Suppressor macrophage treated with lipopolysaccharide for 1 hour (primary cell): ENCODE data around the gene GLRX.

Source experiments
- DNase-seq, 3 donors: peaks; one replicate each; pipeline ENCODE4 v3.0.0-alpha.2; 2020 to 2022

Gene GLRX, protein sequence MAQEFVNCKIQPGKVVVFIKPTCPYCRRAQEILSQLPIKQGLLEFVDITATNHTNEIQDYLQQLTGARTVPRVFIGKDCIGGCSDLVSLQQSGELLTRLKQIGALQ

DNA sequence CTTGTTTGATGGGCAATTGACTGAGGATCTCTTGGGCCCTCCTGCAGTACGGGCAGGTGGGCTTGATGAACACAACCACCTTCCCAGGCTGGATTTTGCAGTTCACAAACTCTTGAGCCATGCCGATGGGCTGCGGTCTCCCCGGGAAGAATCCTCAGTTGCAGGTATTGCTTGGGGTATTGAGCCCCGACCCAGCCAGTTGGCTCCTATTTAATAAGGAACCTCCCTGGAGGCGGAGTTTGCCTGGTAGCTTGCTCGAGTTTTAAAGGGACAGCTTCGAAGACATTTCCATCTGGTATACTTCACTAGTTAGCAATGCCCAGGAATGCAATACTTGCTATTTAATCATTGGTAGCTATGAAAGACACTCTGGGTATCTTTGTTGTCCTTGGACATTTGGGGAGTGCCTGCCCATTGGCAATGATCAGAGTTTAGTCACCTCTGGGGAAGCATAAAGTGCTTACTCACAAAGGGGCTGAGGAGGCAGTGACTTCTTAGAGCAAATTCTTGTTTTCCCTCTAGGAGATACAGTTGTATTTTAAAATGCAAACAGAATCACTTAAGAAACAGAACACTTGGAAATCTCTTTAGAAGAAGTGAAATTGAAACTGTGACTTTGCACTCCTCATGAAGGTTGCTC, at the start of gene GLRX:
Gene GLRX, minus strand, starts transcription at position 185 of the 640 bp plus-strand sequence. Its CDS starts 64 bp downstream, at position 121.
- peak; percentile 79 to 93 (median 80) for DNase-seq

GRCh38 chr5:95871146-95871806, 48.8 kb upstream of the GLRX start:
- DNase-seq = peak in 2 of 3 donors; percentile 62 to 74

DNA sequence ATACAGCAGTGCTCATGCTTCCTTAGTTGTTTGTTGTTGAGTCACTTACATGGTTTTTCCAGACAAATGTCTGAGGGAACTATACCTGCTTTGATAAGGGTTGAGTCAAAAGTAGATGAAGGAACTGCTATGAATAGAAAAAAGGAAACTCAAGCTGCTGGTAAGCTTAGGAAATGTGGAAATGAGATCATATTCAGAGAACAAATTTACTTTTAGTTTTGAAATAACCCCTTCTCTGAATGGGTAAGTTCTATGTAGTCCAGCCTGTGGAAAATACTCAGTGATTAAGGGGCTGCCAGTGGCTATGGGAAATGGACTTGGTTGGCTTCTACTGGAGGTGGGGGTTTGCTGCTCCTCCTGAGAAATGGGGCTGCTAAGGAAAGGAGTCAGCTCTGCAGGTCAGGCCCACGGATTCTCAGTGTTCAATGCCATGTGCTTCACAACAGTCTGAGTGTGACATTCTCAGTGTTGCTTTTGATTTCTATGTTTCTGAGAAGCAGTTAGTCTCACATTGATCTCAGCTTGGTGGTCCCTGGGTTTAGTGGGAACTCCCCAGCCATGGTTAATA, 47.7 kb upstream of the GLRX start:
- peak; percentile 75 to 98 (median 93) for DNase-seq

DNA sequence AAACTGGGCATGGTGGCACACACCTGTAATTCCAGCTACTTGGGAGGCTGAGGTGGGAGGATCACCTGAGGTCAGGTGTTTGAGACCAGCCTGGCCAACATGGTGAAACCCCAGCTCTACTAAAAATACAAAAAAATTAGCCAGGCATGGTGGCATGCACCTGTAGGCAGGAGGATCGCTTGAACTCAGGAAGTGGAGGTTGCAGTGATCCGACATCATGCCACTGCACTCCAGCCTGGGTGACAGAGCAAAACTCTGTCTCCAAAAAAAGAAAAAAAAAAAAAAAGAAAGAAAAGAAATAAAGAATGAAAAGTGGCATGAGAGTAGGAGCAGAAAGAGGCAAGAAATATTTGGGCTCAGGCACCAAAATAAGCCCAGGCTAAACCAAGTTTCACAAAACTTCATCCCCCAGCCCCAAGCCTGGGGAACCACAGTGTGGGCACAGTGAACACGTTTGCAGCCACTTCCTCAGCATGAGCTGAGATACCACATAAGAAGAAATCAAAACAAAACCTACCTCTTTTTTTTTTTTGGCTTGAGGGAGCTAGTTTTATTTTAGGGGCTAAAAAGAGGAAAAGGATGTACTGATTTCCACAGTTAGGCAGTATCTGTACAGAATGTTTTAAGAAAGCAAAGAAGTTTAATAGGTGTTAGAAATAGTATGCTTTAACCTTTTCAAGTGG, 46.8 kb upstream of the GLRX start:
- DNase-seq = peak; percentile 60 to 84 (median 65)

- DNase-seq = no peak
These were observed 45.6 kb upstream of the GLRX start for GRCh38 chr5:95868136-95868535.

DNA sequence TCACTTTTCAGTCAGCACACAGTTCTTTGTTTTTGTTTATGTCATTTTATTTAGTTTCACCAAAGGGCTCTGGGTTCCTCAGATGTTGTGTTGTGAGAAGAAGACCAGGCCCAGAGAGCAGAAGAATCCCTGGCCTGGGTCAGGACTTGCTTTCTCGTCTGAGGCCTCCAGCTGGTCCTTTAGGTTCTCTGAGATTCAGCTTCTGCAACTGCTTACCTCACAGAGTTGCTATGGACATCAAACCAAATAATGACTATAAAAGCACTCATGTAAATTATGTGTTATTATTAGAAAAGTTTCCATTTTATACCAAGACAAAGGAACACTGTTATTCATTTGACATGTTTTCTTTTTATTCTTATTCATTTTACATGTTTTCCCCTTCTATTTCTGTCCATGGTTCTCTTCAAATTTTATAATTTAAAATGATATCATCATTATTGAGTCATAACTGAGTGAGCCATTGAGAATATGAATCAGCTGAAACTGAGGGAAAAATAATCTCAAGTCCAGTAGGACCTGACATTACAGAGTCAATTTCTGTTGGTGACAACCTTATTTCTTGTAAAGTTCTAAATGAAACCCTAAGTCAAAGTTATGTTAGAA, 44.0 kb upstream of the GLRX start:
- DNase-seq = peak; percentile 42 to 92 (median 87)

DNA sequence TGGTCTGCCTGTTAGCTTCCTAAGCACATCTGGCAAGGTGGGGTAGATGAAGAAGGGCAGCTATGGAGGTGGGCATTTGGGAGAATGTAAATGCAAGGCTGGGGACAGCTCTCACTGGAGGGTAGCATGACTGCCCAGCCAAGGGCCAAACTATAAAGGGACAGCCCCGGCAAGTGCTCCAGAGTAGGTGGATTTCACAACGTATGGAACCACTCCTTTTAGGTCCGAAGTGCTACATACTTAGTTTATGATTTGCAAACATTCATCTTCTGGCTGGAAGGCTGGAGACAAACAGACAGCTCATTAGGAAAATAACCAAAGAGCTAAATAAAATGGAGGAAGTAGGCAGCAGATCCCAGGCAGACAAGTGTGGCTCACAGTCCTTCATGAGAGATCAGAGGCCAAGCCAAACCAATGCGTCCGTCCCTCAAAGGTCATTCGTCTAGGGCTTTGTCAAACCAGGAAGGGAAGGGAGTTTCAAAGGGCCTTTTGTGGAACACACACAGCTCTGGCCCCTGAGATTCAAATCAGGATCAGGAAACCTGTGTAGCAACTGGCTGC, 42.5 kb upstream of the GLRX start:
- DNase-seq = peak in 1 of 3 donors; percentile 45

- no peak for DNase-seq
These were observed 41.9 kb upstream of the GLRX start for GRCh38 chr5:95864456-95864855.

DNA sequence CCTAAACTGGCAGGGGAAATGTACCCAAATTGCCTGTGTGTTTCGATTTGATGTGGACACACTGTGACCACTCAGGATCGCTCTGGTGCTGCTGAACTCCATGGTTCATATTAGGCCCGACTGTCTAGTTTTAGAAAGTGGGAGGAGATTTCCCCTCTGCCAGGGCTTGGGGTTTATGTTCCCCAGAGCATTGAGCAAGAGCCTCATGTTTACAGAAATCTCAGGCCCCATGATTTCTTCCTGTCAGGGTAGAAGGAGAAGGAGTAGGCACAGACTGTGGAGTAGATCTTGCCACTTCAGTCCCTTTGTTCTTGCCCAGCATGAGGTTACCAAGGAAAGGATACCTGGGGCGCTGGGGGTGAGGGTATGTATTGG, 40.8 kb upstream of the GLRX start:
- DNase-seq = peak; percentile 77 to 93 (median 82)

GRCh38 chr5:95862671-95863382, 40.3 kb upstream of the GLRX start:
- peak; percentile 63 to 80 (median 65) for DNase-seq

DNA sequence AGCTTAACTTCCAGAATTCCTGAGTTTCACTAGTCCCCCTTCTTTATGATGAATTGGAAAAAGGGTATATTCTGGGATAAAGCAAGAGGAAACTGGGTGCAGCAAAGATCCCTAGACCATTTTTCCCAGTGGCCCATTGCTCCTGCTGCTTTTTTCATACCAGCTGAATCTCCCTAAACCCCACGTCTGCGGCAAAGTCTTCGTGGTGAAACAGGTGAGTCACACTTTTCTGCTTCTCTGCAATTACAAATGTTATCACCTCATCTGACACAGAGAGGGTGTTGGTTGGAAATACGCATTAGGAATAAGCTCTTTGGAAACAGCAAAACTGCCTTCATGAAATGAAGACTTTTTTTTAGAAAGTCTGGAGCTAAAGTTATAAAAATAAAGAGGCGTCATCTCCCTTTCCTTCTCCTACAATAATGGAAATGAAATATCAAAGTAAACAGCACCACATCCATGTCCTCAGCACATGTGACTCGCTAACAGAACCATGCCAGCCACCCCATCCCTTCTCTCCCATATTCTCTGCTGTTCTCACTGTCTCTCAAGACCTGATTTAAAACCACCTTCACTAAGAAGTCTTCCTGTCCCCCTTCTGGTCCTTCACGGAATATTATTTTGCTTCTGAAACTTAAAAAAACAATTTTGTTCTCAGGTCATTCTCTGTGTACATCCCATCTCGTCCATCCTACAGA, 39.5 kb upstream of the GLRX start:
- DNase-seq = peak; percentile 41 to 66 (median 52)

DNA sequence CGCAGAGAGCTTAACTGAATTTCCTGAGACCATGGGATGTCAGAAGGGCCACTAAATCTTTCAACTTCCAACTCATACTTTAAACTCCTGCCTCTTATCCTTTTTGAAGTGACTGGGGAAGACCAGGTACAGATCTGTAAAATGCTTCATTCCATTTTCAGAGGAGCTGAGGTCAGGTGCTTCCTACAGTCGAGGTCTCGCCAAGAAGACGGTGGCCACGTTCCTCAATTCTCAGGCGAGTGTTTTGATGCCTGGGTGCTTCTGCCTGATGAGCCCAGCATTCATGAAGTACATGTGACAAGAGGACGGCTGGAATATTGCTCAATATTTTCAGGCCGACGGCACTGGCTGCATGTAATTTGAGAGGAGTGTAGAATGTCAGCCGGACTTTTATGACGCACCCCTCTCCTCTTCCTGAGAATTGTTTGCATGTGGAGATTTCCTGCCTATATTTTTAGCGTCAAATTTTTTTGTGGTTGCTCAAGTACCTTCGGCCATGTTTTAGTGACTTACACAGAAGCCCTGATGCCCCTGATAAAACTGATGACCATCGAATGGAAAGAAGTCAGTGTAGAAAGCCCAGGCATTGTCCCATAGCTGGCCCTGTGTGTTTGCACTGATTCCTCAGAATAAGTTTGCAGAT, 38.8 kb upstream of the GLRX start:
- peak; percentile 89 to 98 (median 93) for DNase-seq

DNA sequence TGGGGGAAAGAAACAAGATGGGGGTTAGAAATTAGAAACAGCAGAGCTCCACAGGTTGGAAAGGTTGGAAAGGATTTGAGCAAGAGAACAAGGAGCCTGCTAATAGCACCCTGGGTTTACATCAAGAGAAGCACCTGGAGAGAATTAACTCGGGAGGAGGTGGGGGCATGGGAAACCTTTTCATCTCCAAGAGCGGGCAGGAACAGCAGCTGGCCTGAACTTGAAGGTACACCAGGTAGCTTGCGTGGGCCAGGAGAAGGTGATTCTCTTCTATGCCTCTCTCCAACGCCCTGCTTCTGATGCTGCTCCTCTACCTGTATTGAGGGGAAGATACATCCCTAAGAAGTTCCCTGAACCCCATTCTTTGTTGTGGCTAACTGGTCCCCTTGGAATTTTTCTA, 37.1 kb upstream of the GLRX start:
- no peak for DNase-seq

DNA sequence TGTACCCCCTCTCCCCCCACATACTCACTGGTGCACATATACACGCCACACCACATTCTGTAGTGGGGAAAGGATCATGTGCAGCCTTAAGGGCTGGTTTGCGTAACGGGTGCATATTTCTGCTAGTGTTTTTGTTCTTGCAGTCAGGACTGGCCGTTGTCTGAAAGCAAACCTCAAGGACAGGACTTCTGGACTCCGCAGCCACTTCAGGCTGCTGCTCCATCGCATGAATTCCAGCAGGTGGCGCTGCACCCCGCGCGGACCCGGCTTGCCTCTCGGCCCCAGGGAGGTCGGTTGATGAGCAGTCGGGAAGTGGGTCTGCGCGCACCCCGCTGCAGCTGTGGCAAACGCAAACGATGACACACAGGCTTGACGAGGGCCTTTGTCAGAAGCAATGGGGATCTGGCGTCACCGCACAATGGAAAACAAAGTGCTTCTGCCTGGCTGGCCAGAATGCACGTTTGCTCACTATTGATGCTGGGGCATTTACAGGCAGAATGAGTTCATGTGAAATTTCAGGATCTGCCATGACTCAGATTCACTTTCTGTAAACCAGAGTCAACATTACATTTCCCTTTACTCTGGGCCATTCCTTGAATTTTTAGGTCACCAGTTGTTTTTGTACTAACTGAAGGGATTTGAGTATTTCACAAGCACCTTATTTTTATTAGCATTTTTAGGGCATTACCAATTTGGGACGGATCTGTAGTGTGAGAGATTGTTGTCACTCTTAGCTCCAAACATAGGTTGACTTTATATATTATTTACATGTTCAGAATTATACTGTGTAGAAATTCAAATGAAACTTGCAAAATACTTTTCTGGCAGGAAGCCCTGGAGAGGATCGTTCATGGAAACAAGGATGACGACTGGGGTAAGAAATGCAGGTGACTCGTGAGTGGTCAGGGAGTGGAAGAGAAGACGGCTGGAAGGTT, 36.4 kb upstream of the GLRX start:
- DNase-seq = peak; percentile 96 to 100 (median 97)

DNA sequence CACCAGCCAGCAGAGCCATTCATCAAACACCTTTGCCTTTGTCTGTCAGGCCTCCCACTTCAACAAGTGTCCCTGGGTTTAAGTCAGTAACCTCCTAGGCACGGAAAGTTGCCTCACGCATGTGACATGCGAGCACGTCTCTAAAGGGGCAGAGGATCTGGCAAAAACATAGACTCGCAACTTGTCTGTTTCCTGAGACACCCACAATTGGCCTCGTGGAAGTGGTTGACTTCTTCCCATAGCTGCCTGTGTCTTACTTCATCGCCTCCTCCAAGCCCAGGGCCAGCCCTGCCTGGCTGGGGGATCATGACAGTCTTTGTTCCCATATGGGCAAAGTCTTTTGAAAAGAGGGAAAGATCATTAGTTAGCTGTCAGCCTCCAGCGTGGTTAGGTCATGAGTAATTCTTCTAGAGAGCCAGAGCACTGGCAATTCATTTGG, 35.5 kb upstream of the GLRX start:
- peak; percentile 74 to 90 (median 79) for DNase-seq

DNA sequence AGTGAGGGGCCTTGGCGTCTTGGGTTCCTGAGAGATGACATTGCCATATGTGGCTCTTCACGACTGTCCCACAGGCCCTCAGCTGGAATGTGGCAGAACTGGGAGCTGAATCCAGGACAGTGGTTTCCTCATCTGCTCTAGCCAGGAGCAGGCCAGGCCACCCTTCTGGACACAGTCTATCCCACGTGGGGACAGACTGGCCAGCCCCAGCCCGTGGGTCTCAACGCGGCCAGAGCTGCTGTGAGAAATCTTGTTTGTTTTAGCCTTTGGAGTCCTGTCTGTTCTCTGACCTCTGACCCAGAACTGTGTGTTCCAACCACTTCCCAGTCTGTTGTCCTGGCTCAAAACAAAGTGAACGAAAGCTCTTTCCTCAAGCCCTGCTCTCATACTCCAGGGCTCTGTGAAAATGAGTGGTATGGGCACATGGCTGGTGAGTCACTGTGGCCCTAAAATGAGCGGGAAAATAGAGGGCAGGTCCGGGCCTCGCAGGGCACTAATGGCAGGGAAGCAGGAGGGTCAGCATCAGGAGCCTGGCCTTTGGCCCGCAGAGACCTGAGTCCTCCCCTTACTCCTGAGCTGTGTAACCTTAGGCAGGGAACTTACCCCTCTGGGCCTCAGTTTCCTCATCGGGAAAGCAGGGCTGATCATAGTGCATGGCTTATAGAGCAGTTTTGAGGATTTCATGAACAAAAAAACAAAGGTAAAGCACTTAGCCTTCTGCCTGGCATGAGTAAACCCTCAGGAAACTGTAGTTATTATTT, 34.8 kb upstream of the GLRX start:
- DNase-seq = peak in 2 of 3 donors; percentile 37 to 46

- DNase-seq = no peak
These were observed 34.0 kb upstream of the GLRX start for GRCh38 chr5:95856501-95856981.

- DNase-seq = no peak
These were observed 31.0 kb upstream of the GLRX start for GRCh38 chr5:95853490-95853889.
